BLaER1 treated with 17β-estradiol and CSF1 and Interleukin-3, amounts not matched to agents 10 nM and 100 nM (cell line): ENCODE results near the gene POU6F2.
A peak's percentile ranks its signal among the peaks of the same experiment; 100 is the strongest.

Experiments used
- H3K27ac ChIP-seq, 11 experiments: shearing (Covaris generic); formaldehyde crosslinking; 2 replicates each; pipeline ENCODE4 v1.8.1; 2022
- H3K27me3 ChIP-seq, 11 experiments: shearing (Covaris generic); formaldehyde crosslinking; 2 replicates each; pipeline ENCODE4 v1.8.1; 2022
- H3K36me3 ChIP-seq, 11 experiments: shearing (Covaris generic); formaldehyde crosslinking; 2 replicates each; pipeline ENCODE4 v1.8.1; 2022
- H3K4me1 ChIP-seq, 10 experiments: shearing (Covaris generic); formaldehyde crosslinking; 2 replicates each; pipeline ENCODE4 v1.8.1; 2022
- H3K4me2 ChIP-seq, 11 experiments: shearing (Covaris generic); formaldehyde crosslinking; 2 replicates each; pipeline ENCODE4 v1.8.1; 2022
- H3K4me3 ChIP-seq, 10 experiments: shearing (Covaris generic); formaldehyde crosslinking; 2 replicates each; pipeline ENCODE4 v1.8.1; 2022
- H3K9ac ChIP-seq, 11 experiments: shearing (Covaris generic); formaldehyde crosslinking; 2 replicates each; pipeline ENCODE4 v1.8.1; 2022
- H3K9me3 ChIP-seq, 11 experiments: shearing (Covaris generic); formaldehyde crosslinking; replicated peaks in 1 of 11; 2 replicates each; pipeline ENCODE4 v1.8.1; 2022
- H4K20me1 ChIP-seq, 11 experiments: shearing (Covaris generic); formaldehyde crosslinking; 2 replicates each; pipeline ENCODE4 v1.8.1; 2022
- Cebpa-rat ChIP-seq, 11 experiments: shearing (Covaris generic); IDR thresholded peaks; 2 replicates each; pipeline ENCODE4 v1.8.1; 2022

The POU6F2 gene, protein sequence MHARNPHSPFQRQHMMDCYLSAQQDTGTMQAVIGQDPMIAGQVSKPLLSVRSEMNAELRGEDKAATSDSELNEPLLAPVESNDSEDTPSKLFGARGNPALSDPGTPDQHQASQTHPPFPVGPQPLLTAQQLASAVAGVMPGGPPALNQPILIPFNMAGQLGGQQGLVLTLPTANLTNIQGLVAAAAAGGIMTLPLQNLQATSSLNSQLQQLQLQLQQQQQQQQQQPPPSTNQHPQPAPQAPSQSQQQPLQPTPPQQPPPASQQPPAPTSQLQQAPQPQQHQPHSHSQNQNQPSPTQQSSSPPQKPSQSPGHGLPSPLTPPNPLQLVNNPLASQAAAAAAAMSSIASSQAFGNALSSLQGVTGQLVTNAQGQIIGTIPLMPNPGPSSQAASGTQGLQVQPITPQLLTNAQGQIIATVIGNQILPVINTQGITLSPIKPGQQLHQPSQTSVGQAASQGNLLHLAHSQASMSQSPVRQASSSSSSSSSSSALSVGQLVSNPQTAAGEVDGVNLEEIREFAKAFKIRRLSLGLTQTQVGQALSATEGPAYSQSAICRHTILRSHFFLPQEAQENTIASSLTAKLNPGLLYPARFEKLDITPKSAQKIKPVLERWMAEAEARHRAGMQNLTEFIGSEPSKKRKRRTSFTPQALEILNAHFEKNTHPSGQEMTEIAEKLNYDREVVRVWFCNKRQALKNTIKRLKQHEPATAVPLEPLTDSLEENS

DNA sequence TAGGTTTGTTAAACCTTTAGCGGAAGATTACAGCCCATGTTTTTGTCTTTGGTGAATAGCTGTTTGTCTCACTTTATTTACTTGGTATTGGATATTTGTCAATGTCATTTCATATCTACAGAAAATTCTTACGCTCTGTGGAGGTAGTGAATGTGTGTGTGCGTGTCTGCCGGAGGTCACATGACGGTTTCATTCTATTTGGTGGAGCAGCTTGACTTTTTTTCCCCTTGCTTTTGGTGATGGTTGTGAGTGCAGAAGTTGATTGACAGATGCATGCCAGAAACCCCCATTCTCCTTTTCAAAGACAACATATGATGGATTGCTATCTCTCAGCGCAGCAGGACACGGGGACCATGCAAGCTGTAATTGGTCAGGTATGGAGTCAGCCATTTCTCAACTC is at the start of gene POU6F2:
Gene POU6F2, plus strand, starts transcription at position 225 of the 400 bp plus-strand sequence. Its CDS starts 45 bp downstream, at position 270.
- Histone ChIP-seq H3K9ac (no peak within 1 kb of the TSS), H3K27me3 (no peaks in the 10 kb centered on the region), H3K4me2 (no peak within 1 kb of the TSS), H3K4me1 (0 out of 20 replicates have a peak, but pooled peaks cover 0 to 4% (median 0%) of the 10 kb centered on the region in 10 experiments), H3K27ac (no peak within 1 kb of the TSS), H3K36me3 (no peaks in the 10 kb centered on the region), H4K20me1 (no peaks in the 10 kb centered on the region), H3K9me3 (peaks cover 0 to 8% (median 5%) of the 10 kb centered on the region in 11 experiments; a peak in 8 of 22 replicates), H3K4me3 (no peak within 1 kb of the TSS)
- no peak for TF ChIP-seq Cebpa-rat (IDR thresholded peaks at IDR 0.05)

DNA sequence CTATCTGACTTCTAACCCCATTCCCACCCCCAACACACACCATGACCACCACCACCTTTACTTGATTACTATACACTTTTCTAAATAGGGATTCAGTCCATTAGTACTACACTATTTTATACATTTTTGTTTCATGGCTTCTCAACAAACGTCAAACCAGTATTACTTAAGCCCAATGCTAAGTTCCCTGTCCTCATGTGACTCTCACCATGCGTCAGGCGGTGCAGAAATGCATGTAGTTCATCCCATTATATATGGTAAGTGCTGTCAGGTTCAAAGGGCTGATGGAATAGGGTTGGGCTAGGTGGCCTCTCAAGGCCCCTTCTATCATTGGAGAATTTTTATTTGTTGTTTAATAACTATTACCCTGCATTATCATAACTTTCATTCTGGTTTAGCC is 49.2 kb upstream of the POU6F2 start:
- peak overlapping the region in 3 of 11 experiments; percentile 27 to 53 (median 38); a peak in 2 of 22 replicates for H3K4me2 ChIP-seq
- TF ChIP-seq Cebpa-rat (IDR thresholded peaks at IDR 0.05), result no peak
- no peak overlapping the region for H3K27ac ChIP-seq
- H3K4me3 ChIP-seq, result no peak overlapping the region
- H4K20me1 ChIP-seq, result no peaks in the 10 kb centered on the region
- H3K9ac ChIP-seq, result no peak overlapping the region
- H3K9me3 ChIP-seq, result peaks cover 0 to 8% (median 0%) of the 10 kb centered on the region in 11 experiments; a peak in 2 of 22 replicates
- peaks cover 0 to 29% (median 11%) of the 10 kb centered on the region in 10 experiments; a peak in 14 of 20 replicates for H3K4me1 ChIP-seq
- no peaks in the 10 kb centered on the region for H3K27me3 ChIP-seq
- no peaks in the 10 kb centered on the region for H3K36me3 ChIP-seq

DNA sequence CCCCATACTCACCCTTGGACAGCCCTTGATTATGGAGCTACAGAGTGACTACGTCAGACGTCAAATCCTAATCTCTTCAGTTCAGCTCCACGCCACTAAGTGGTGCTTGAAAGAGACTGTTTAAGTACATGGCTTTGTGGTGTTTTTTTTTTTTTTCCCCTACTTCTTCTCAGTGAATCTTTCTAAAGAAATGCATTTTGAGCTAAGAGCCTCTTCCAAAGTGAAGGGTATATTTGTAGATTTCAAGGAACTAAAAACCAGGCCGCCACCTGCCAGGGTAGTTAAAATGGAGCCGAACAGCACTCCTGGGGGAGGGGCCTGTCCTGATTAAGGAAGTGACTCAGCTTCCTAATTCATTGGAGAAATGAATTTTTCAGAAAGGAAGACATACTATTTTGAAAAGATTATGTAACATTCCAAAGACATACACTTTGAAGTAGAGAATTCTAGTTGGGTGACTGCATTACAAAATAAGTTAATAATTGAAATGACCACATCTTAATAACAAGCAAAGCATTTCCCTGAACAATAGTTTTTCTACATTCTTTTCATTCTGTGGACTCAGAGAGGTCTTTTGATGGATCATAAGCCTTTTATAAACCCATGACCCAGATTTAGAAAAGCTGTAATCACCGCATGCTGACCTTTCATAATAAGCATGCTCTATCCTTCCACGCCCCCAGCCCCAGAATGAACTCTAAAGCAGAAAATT is 48.1 kb upstream of the POU6F2 start:
- Histone ChIP-seq H3K9ac (no peak overlapping the region), H3K4me2 (peak overlapping the region in 7 of 11 experiments; percentile 16 to 56 (median 38); a peak in 13 of 22 replicates), H3K4me1 (peaks cover 0 to 29% (median 11%) of the 10 kb centered on the region in 10 experiments; a peak in 14 of 20 replicates), H3K4me3 (no peak overlapping the region), H4K20me1 (no peaks in the 10 kb centered on the region), H3K27me3 (no peaks in the 10 kb centered on the region), H3K36me3 (no peaks in the 10 kb centered on the region), H3K27ac (peak overlapping the region in 1 of 11 experiments; percentile 12; a peak in 1 of 22 replicates), H3K9me3 (peaks cover 0 to 8% (median 0%) of the 10 kb centered on the region in 11 experiments; a peak in 2 of 22 replicates)
- TF ChIP-seq Cebpa-rat (IDR thresholded peaks at IDR 0.05), result no peak

DNA sequence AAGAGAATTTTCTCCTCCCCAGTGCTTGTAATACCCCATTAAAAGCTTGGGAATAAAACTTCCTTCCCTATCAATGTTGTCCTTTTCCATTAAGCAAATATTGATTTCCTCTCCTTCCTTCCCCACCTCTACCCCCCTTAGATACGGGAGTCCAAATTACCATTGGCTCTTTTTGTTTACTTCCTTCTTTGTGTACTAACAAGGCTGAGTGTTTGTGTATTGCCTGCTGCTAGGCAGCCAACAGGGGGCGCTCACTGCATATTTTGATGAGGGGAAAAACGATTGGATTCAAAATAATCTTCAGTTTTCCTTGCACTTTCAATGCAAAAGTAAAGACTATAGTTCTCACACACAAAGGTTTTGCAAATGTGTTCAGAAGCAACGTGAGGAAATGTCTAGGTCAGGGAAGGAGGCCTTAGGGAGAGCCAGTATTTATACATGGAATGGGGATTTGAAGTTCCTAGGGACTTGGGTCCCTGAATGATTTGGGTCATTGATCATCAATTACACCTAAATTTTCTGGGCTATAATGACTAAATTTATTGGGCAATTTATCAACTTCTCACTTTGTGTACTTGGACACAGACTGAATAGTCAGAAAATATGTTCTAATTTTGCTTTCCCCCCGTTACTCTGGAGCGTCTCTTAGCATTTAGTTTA is 45.1 kb upstream of the POU6F2 start:
- Histone ChIP-seq H3K4me1 (peaks cover 6 to 27% (median 15%) of the 10 kb centered on the region in 10 experiments; a peak in 19 of 20 replicates), H3K27me3 (no peaks in the 10 kb centered on the region), H3K4me3 (no peak overlapping the region), H3K36me3 (no peaks in the 10 kb centered on the region), H3K9me3 (peaks cover 0 to 8% (median 0%) of the 10 kb centered on the region in 11 experiments; a peak in 2 of 22 replicates), H3K9ac (no peak overlapping the region), H4K20me1 (no peaks in the 10 kb centered on the region), H3K27ac (no peak overlapping the region), H3K4me2 (peak overlapping the region in 1 of 11 experiments; percentile 42; a peak in 2 of 22 replicates)
- no peak for TF ChIP-seq Cebpa-rat (IDR thresholded peaks at IDR 0.05)

DNA sequence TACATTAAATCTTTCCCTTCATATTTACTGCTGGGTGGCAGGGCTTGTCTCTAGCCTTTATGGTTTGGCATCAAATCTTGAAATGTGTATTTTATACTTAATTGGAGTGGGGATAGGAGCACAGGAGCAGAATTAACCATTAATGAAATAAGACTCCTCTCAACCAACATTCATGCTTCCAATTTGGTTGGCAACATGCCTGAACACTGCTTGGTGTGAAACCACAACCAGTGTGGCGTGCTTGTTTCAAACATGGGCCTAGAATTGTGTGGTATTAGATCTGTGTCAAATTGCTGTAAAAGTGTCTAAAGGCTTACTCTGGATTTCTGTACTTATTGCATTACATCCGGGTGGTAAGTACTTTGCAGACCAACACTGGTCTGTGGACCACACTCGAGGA is 43.7 kb upstream of the POU6F2 start:
- Histone ChIP-seq H3K27me3 (no peaks in the 10 kb centered on the region), H3K9ac (no peak overlapping the region), H3K9me3 (peaks cover 0 to 6% (median 0%) of the 10 kb centered on the region in 11 experiments; a peak in 2 of 22 replicates), H3K4me3 (no peak overlapping the region), H3K27ac (no peak overlapping the region), H3K36me3 (no peaks in the 10 kb centered on the region), H3K4me2 (no peak overlapping the region), H4K20me1 (no peaks in the 10 kb centered on the region), H3K4me1 (peaks cover 15 to 32% (median 21%) of the 10 kb centered on the region in 10 experiments)
- TF ChIP-seq Cebpa-rat (IDR thresholded peaks at IDR 0.05), result no peak

DNA sequence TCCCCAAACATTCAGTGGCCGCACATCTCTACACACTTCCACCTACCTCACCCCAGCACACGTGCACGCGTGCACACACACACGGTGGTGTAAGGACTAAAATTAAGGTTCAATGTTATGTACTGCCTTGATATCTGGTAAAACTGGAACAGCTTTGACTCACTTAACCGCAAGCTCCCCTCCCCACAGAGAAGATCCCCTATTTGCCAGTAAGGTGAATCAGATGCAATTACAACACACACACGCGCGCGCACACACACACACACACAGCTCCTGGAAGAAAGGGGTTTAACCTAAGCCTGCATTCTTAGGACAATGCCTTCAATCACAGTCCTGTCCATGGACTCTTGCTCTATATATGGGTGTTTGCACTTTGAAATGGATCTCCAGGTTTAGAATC is 43.2 kb upstream of the POU6F2 start:
- TF ChIP-seq Cebpa-rat (IDR thresholded peaks at IDR 0.05), result no peak
- Histone ChIP-seq H4K20me1 (no peaks in the 10 kb centered on the region), H3K9me3 (0 out of 22 replicates have a peak, but pooled peaks cover 0 to 4% (median 0%) of the 10 kb centered on the region in 11 experiments), H3K27me3 (no peaks in the 10 kb centered on the region), H3K4me1 (peaks cover 10 to 29% (median 20%) of the 10 kb centered on the region in 10 experiments), H3K36me3 (no peaks in the 10 kb centered on the region), H3K4me3 (no peak overlapping the region), H3K27ac (no peak overlapping the region), H3K9ac (no peak overlapping the region), H3K4me2 (no peak overlapping the region)

DNA sequence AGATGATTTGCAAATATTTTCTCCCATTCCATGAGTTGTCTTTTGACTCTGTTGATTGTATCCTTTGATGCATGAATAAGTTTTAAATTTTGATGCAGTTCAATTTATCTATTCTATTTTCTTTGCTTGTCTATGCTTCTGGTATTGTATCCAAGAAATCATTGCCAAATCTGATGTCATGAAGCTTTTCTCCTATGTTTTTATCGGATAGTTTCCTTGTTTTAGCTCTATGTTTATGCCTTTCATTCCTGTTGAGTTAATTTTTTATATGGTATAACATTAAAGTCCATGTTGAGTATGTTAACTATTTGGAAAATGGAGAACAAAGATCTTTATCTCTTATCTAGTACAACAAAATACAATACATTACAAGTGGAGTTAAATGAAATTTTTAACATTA is 41.1 kb upstream of the POU6F2 start:
- Histone ChIP-seq H3K36me3 (no peaks in the 10 kb centered on the region), H3K27ac (no peak overlapping the region), H3K4me2 (no peak overlapping the region), H3K27me3 (no peaks in the 10 kb centered on the region), H3K9ac (no peak overlapping the region), H3K4me3 (no peak overlapping the region), H3K4me1 (peaks cover 0 to 30% (median 18%) of the 10 kb centered on the region in 10 experiments; a peak in 13 of 20 replicates), H3K9me3 (0 out of 22 replicates have a peak, but pooled peaks cover 0 to 4% (median 0%) of the 10 kb centered on the region in 11 experiments), H4K20me1 (no peaks in the 10 kb centered on the region)
- no peak for TF ChIP-seq Cebpa-rat (IDR thresholded peaks at IDR 0.05)

DNA sequence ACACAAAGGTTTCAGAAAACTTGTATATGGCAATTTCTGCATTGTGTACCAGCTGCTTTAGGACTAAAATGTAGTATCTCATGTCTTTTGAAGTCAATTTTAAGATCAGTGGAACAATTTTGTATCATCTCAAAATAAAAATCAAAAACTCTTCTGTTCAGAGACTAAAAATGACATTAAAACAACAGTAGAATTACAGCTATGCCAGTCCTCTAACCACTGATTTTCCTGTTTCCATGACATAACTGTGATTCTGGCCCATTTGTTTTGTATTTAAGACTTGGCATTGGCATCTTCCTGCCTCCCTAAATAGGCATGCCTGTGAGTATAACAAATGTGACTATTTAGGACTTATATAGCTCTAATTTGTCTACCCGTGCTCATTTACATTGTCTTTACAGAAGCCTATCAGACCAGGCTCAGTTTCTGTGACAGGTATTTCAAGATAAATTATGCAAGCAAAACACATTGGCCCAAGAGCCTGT is 39.7 kb upstream of the POU6F2 start:
- no peaks in the 10 kb centered on the region for H3K36me3 ChIP-seq
- H3K27ac ChIP-seq, result no peak overlapping the region
- H4K20me1 ChIP-seq, result no peaks in the 10 kb centered on the region
- peaks cover 0 to 44% (median 23%) of the 10 kb centered on the region in 10 experiments; a peak in 13 of 20 replicates for H3K4me1 ChIP-seq
- no peak overlapping the region for H3K9ac ChIP-seq
- 0 out of 22 replicates have a peak, but pooled peaks cover 0 to 4% (median 0%) of the 10 kb centered on the region in 11 experiments for H3K9me3 ChIP-seq
- no peak overlapping the region for H3K4me3 ChIP-seq
- TF ChIP-seq Cebpa-rat (IDR thresholded peaks at IDR 0.05), result no peak
- H3K4me2 ChIP-seq, result peak overlapping the region in 8 of 11 experiments; percentile 10 to 73 (median 49); a peak in 14 of 22 replicates
- no peaks in the 10 kb centered on the region for H3K27me3 ChIP-seq
